Keratinocyte (primary cell): ENCODE data around the gene BBS9. TPM values are rescaled to one million over a fixed set of nuclear protein-coding genes. Genes with fewer than 3 reads are reported as not detected.

Experiments
- DNase-seq: peaks from one replicate; pipeline ENCODE4 v3.0.0-alpha.2; 2011; ENCODE audit warnings: low read depth, missing footprints, low spot score
- FAIRE-seq: peaks from 2 replicates; lab custom pipeline; 2011; peaks lifted over from hg19 to GRCh38; lab: Jason Lieb, UNC
- H2AFZ ChIP-seq: 2 replicates; pipeline ENCODE4 v1.6.0; 2012; ENCODE audit warnings: low read length, control low read depth, inconsistent platforms; ENCODE audit not compliant: control insufficient read depth
- H3K27ac ChIP-seq: 2 replicates; pipeline ENCODE4 v1.5.1; 2011; ENCODE audit warnings: low read length; ENCODE audit not compliant: control insufficient read depth, insufficient read depth
- H3K27me3 ChIP-seq: 3 replicates; pipeline ENCODE4 v1.6.0; 2011; ENCODE audit warnings: low read length; ENCODE audit not compliant: control insufficient read depth, insufficient read depth; ENCODE audit errors: extremely low read depth
- H3K36me3 ChIP-seq, 2 experiments: 2 replicates in 1 of 2; 3 replicates in 1 of 2; pipeline ENCODE4 v1.5.1; 2011; ENCODE audit warnings: low read length in 2 of 2, mild to moderate bottlenecking in 1 of 2; ENCODE audit not compliant: control insufficient read depth in 2 of 2, insufficient read depth in 2 of 2; ENCODE audit errors: extremely low read depth in 1 of 2
- H3K4me1 ChIP-seq: 3 replicates; pipeline ENCODE4 v1.5.1; 2011; ENCODE audit warnings: low read length; ENCODE audit not compliant: control insufficient read depth, insufficient read depth; ENCODE audit errors: extremely low read depth
- H3K4me2 ChIP-seq: 3 replicates; pipeline ENCODE4 v1.6.0; 2011; ENCODE audit warnings: low read depth, low read length; ENCODE audit not compliant: control insufficient read depth, insufficient read depth; ENCODE audit errors: extremely low read depth
- H3K4me3 ChIP-seq, 3 experiments: fragments of 200-600 bp in 1 of 3; sonication (generic) in 1 of 3; 2 replicates in 2 of 3; 3 replicates in 1 of 3; pipeline ENCODE4 v1.5.1; 2011 to 2016; ENCODE audit warnings: low read length in 3 of 3, mild to moderate bottlenecking in 3 of 3, control low read depth in 2 of 3, inconsistent platforms in 1 of 3, low read depth in 1 of 3, mixed read lengths in 1 of 3, mixed run types in 1 of 3, moderate library complexity in 1 of 3; ENCODE audit not compliant: control insufficient read depth in 2 of 3, insufficient read depth in 2 of 3; ENCODE audit errors: extremely low read depth in 1 of 3
- H3K79me2 ChIP-seq: 2 replicates; pipeline ENCODE4 v1.6.0; 2012; ENCODE audit warnings: low read length; ENCODE audit not compliant: control insufficient read depth, insufficient read depth
- H3K9ac ChIP-seq: 3 replicates; pipeline ENCODE4 v1.6.0; 2011; ENCODE audit warnings: low read length; ENCODE audit not compliant: control insufficient read depth, insufficient read depth; ENCODE audit errors: extremely low read depth
- H3K9me1 ChIP-seq: 3 replicates; pipeline ENCODE4 v1.6.0; 2011; ENCODE audit warnings: low read length; ENCODE audit not compliant: control insufficient read depth, insufficient read depth; ENCODE audit errors: extremely low read depth
- H3K9me3 ChIP-seq: 2 replicates; pipeline ENCODE4 v1.5.1; 2012; ENCODE audit warnings: low read depth, low read length; ENCODE audit not compliant: control insufficient read depth
- H4K20me1 ChIP-seq: 3 replicates; pipeline ENCODE4 v1.6.0; 2011; ENCODE audit warnings: low read length; ENCODE audit not compliant: control insufficient read depth, insufficient read depth; ENCODE audit errors: extremely low read depth
- CTCF ChIP-seq, 3 experiments: IDR thresholded peaks in 1 of 3; conservative IDR thresholded peaks in 1 of 3; optimal IDR thresholded peaks in 1 of 3; 2 replicates in 2 of 3; 3 replicates in 1 of 3; pipeline versions ENCODE3 to v1.5.1; 2011; ENCODE audit warnings: low read length in 3 of 3, mild to moderate bottlenecking in 3 of 3, moderate library complexity in 2 of 3, control low read depth in 1 of 3, inconsistent platforms in 1 of 3; ENCODE audit not compliant: insufficient read depth in 2 of 3; ENCODE audit errors: extremely low read depth in 1 of 3
- EZH2 ChIP-seq: IDR thresholded peaks from one replicate; pipeline ENCODE4 v1.6.1; 2012; ENCODE audit warnings: inconsistent platforms, mild to moderate bottlenecking, low read length, moderate library complexity
- dilution Hi-C: fragments of 300-500 bp; cut with MboI; formaldehyde crosslinking; loops from one replicate; pipeline ENCODE4 v1.7.0; 2020; ENCODE audit warnings: low sequenced_read_pairs; ENCODE audit not compliant: extremely low pct_ligation_motif_present
- polyA plus RNA-seq, 5 experiments: library from polyadenylated mRNA; depleted of rRNA in 3 of 5; stranded (reverse) in 3 of 5; stranded (forward) in 1 of 5; unstranded in 1 of 5; fragments of >200 nt; gene quantifications; 1 replicate in 1 of 5; 2 replicates in 3 of 5; 3 replicates in 1 of 5; pipeline versions ENCODE4 v1.2.1 to v1.2.3, GENCODE V29; 2011 to 2012; ENCODE audit warnings: missing spikeins in 2 of 5, low read depth in 1 of 5, low replicate concordance in 1 of 5

Gene BBS9
- polyA plus RNA-seq, 1 donor (not counting 4 experiments of a cell fraction or from before 2014, with no cell fraction given): 7.6 TPM

GRCh38 chr7:33628894-33629293, 499.5 kb downstream of the BBS9 start:
- Histone ChIP-seq H3K4me3 (no peak overlapping the region), H3K79me2 (no peaks in the 10 kb centered on the region), H3K9me1 (no peaks in the 10 kb centered on the region), H3K36me3 (no peaks in the 10 kb centered on the region), H3K4me2 (no peak overlapping the region), H3K27me3 (no peaks in the 10 kb centered on the region), H3K27ac (no peak overlapping the region), H3K4me1 (no peaks in the 10 kb centered on the region), H3K9ac (no peak overlapping the region), H2AFZ (no peak overlapping the region), H3K9me3 (no peaks in the 10 kb centered on the region), H4K20me1 (no peaks in the 10 kb centered on the region)
- dilution Hi-C loops: no loop called here
- no peak for DNase-seq
- no peak for FAIRE-seq
- no peak for TF ChIP-seq EZH2

- Histone ChIP-seq H3K9me1 (no peaks in the 10 kb centered on the region), H3K4me1 (no peaks in the 10 kb centered on the region), H3K36me3 (no peaks in the 10 kb centered on the region), H2AFZ (no peak overlapping the region), H3K27ac (no peak overlapping the region), H3K4me2 (no peak overlapping the region), H4K20me1 (no peaks in the 10 kb centered on the region), H3K27me3 (no peaks in the 10 kb centered on the region), H3K4me3 (no peak overlapping the region), H3K9me3 (no peaks in the 10 kb centered on the region), H3K9ac (no peak overlapping the region), H3K79me2 (no peaks in the 10 kb centered on the region)
- dilution Hi-C loops: no loop called here
- FAIRE-seq (no peak), DNase-seq (no peak)
- TF ChIP-seq EZH2: no peak
- TF ChIP-seq CTCF (optimal IDR thresholded peaks at IDR 0.05 in 1 of 3, IDR thresholded peaks at IDR 0.05 in 1 of 3, conservative IDR thresholded peaks at IDR 0.05 in 1 of 3; ENCODE audit: extremely low read depth in 1 of 3, insufficient read depth in 2 of 3, low read length in 3 of 3): no peak
Measured at GRCh38 chr7:33630359-33630758, 501.0 kb downstream of the BBS9 start.

GRCh38 chr7:33632322-33632721, 503.0 kb downstream of the BBS9 start:
- Histone ChIP-seq H3K27ac (no peak overlapping the region), H2AFZ (no peak overlapping the region), H3K36me3 (no peaks in the 10 kb centered on the region), H3K9me3 (no peaks in the 10 kb centered on the region), H3K4me1 (peaks cover 4% of the 10 kb centered on the region), H3K27me3 (no peaks in the 10 kb centered on the region), H3K4me2 (no peak overlapping the region), H3K9me1 (no peaks in the 10 kb centered on the region), H4K20me1 (no peaks in the 10 kb centered on the region), H3K9ac (no peak overlapping the region), H3K4me3 (no peak overlapping the region), H3K79me2 (no peaks in the 10 kb centered on the region)
- DNase-seq (no peak), FAIRE-seq (no peak)
- TF ChIP-seq EZH2 (no peak), CTCF (optimal IDR thresholded peaks at IDR 0.05 in 1 of 3, IDR thresholded peaks at IDR 0.05 in 1 of 3, conservative IDR thresholded peaks at IDR 0.05 in 1 of 3; ENCODE audit: extremely low read depth in 1 of 3, insufficient read depth in 2 of 3, low read length in 3 of 3) (no peak)
- dilution Hi-C loops: no loop called here
